Measurements from ENCODE around the gene LEUTX.

LEUTX gene

GRCh38 chr19:39824143-39825092 is 45.8 kb downstream of the LEUTX start:
- peak; percentile 97 for DNase-seq (ENCODE audit: low spot score)

GRCh38 chr19:39825093-39825463 is 46.4 kb downstream of the LEUTX start:
- DNase-seq (ENCODE audit: low spot score), result no peak

- no peak for DNase-seq (ENCODE audit: low spot score)
These were observed 47.0 kb downstream of the LEUTX start for GRCh38 chr19:39825531-39826076.

GRCh38 chr19:39826311-39826945 is 47.8 kb downstream of the LEUTX start:
- DNase-seq (ENCODE audit: low spot score), result no peak

- no peak for DNase-seq (ENCODE audit: low spot score)
These were observed 48.6 kb downstream of the LEUTX start for GRCh38 chr19:39827216-39827615.

- no peak for DNase-seq (ENCODE audit: low spot score)
These were observed 49.5 kb downstream of the LEUTX start for GRCh38 chr19:39828015-39828653.

GRCh38 chr19:39828654-39829032 is 50.0 kb downstream of the LEUTX start:
- no peak for DNase-seq (ENCODE audit: low spot score)

- DNase-seq (ENCODE audit: low spot score), result no peak
These were observed 51.1 kb downstream of the LEUTX start for GRCh38 chr19:39829702-39830275.

- no peak for DNase-seq (ENCODE audit: low spot score)
These were observed 51.8 kb downstream of the LEUTX start for GRCh38 chr19:39830406-39830805.

- DNase-seq (ENCODE audit: low spot score), result no peak
These were observed 52.2 kb downstream of the LEUTX start for GRCh38 chr19:39830847-39831246.

GRCh38 chr19:39831679-39832078 is 53.0 kb downstream of the LEUTX start:
- no peak for DNase-seq (ENCODE audit: low spot score)

GRCh38 chr19:39832341-39833083 is 53.9 kb downstream of the LEUTX start:
- DNase-seq (ENCODE audit: low spot score), result no peak

- DNase-seq (ENCODE audit: low spot score), result no peak
These were observed 54.5 kb downstream of the LEUTX start for GRCh38 chr19:39833160-39833463.

GRCh38 chr19:39833464-39834286 is 55.0 kb downstream of the LEUTX start, which contains the start of gene DYRK1B:
Gene DYRK1B, minus strand, starts transcription at chr19:39834162. Its CDS starts 2,295 bp downstream, at chr19:39831867.
- DNase-seq (ENCODE audit: low spot score), result peak; percentile 97

GRCh38 chr19:39834287-39834841 is 55.7 kb downstream of the LEUTX start:
- DNase-seq (ENCODE audit: low spot score), result no peak
